ENCODE data around the gene TMEM229B. TPM values are rescaled to one million over a fixed set of nuclear protein-coding genes. Genes with fewer than 3 reads are reported as not detected.
"Not testable (repeated sequence)": the region's sequence is repeated elsewhere in the genome, so short reads cannot be mapped to it uniquely, and the experiment has no call there.

Gene TMEM229B
- total RNA-seq, 4 donors from 2014 or later = 0.84 to 6.6 (median 1.3) TPM

DNA sequence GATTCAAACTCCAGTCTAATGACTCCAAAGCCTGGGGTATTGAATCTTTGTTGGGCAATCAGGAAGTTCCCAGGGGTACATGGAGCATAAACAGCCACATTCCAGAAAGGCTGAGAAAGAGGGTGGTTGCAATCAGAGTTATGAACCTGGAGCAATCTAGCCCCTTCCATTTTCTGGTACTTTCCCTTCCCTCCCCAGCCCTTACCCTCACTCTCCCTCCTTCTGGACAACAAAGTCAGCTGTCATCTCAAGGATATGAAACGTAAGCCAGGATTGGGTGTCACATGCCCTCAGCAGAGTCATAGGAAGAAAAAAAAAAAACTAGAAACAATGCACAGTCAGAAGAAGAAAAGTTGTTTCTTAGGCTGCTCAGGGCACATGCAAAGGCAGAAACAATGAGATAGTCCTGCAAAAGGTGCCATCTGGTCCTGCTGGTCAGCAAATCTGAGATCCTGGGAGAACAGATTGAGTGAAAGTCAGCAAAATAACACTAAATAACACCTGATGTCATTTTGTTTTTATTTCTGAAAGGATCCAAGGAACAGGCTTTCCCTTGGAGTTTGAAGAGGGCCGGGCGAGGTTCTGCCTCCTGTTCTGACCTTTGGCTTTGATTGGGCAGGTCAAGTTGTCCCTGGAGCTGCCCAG is 27.1 kb downstream of the TMEM229B start:
- no peak for DNase-seq (ENCODE audit: low spot score)
- ATAC-seq (ENCODE audit: low FRiP score) = no peak

DNA sequence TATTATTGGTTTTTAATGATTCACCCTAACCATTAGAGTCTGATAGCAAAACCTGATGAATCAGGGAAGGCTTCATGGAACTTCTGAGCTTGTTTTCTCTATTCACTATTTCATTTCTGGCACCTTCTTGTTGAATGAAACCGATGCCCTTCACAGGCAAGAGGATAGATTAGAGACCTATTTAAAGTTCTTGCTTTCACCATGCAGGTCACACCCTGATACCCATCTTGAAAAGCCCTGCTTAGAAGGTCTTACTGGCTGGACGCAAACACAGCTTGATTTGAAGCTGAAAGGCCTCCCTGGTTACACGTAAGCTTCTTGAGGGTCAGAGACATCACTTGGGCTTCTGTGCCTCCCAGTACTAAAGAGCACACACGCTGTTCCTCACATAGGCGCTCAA is 29.2 kb downstream of the TMEM229B start:
- no peak for ATAC-seq (ENCODE audit: low FRiP score)
- DNase-seq (ENCODE audit: low spot score) = no peak
- TF ChIP-seq, protein P1, sequence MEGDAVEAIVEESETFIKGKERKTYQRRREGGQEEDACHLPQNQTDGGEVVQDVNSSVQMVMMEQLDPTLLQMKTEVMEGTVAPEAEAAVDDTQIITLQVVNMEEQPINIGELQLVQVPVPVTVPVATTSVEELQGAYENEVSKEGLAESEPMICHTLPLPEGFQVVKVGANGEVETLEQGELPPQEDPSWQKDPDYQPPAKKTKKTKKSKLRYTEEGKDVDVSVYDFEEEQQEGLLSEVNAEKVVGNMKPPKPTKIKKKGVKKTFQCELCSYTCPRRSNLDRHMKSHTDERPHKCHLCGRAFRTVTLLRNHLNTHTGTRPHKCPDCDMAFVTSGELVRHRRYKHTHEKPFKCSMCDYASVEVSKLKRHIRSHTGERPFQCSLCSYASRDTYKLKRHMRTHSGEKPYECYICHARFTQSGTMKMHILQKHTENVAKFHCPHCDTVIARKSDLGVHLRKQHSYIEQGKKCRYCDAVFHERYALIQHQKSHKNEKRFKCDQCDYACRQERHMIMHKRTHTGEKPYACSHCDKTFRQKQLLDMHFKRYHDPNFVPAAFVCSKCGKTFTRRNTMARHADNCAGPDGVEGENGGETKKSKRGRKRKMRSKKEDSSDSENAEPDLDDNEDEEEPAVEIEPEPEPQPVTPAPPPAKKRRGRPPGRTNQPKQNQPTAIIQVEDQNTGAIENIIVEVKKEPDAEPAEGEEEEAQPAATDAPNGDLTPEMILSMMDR (IDR thresholded peaks at IDR 0.05) = no peak

More for the DNA sequence above, 27.1 kb downstream of the TMEM229B start:
- TF ChIP-seq, protein P1 (IDR thresholded peaks at IDR 0.05) = no peak

DNA sequence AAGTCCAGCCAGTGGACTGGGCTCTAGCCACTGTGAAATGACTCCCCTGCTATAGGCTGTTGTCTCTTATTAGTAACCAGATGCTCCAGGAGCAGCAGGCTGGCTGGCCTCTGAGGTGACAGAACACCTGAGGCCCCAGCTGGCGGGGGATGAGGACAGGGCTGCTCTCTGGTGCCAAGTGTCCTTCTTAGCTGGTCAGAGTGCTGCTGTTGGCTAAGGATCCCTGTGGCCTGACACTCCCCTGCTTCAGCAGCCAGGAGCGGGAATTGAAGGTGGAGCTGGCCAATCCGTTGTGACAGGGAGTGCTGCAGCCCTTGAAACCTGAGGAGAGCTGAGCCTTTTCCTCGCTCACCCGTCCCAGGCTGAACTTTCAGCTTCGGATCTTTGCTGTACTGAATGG is 30.7 kb downstream of the TMEM229B start:
- ATAC-seq (ENCODE audit: low FRiP score) (no peak), DNase-seq (ENCODE audit: low spot score) (no peak)

DNA sequence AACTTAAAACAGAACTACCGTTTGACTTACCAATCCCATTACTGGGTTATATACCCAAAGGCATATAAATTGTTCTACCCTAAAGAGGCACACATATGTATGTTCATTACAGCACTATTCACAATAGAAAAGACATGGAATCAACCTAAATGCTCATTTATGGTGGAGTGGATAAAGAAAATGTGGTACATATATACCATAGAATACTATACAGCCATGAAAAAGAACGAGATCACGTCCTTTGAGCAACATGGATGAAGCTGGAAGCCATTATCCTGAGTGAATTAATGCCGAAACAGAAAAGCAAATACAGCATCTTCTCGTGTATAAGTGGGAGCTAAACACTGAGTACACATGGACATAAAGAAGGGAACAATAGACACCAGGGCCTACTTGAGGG is 31.8 kb downstream of the TMEM229B start:
- ATAC-seq (ENCODE audit: low FRiP score) (no peak), DNase-seq (ENCODE audit: low spot score) (no peak)
- TF ChIP-seq, protein P1 (IDR thresholded peaks at IDR 0.05) = no peak

More for the DNA sequence above, 30.7 kb downstream of the TMEM229B start:
- TF ChIP-seq, protein P1 (IDR thresholded peaks at IDR 0.05) = no peak

DNA sequence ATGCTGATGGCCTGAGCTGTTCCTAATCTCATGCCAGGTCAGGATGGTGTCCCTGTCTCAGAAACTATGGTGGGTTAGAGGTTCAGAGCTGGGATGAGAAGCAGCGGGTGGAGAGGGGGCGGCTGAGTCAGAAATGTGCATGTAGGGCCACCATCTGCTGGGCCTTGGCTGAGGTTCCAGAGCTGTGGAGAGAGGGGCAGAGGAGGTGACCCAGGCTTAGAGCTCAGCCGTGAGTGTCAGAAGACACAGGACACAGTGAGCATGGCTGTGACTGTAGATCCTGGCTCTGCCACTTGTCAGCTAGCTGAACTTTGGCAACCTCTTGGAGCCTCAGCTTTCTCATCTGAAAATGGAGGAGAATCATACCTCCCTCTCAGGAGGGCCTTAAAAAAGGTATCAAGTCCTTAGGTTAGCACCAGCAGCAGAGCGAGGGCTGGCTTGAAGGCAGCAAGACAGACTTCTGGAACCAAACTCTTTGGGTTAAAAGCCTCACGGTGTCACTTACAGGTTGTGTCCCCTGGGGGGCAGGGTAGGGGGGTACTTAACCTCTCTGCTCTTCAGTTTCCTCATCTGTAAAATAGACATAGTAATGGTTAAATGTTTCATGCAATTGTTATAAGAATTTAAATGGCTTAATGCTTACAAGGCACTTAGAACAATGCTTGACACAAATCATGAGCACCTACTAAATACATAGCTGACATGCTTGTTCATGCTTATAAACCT is 34.8 kb downstream of the TMEM229B start:
- TF ChIP-seq, protein P1 (IDR thresholded peaks at IDR 0.05) = no peak
- DNase-seq (ENCODE audit: low spot score) (no peak), ATAC-seq (ENCODE audit: low FRiP score) (no peak)

DNA sequence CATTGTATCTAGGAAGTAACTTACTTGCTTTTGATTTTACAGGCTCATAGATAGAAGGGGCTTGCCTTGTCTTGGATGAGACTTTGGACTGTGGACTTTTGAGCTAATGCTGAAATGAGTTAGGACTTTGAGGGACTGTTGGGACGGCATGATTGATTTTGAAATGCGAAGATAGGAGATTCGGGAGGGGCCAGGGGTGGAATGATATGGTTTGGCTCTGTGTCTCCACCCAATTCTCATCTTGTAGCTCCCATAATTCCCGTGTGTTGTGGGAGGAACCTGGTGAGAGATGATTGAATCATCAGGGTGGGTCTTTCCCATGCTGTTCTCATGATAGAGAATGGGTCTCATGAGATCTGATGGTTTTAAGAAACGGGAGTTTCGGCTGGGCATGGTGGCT is 36.9 kb downstream of the TMEM229B start:
- not testable (repeated sequence) for ATAC-seq (ENCODE audit: low FRiP score); DNase-seq (ENCODE audit: low spot score)

DNA sequence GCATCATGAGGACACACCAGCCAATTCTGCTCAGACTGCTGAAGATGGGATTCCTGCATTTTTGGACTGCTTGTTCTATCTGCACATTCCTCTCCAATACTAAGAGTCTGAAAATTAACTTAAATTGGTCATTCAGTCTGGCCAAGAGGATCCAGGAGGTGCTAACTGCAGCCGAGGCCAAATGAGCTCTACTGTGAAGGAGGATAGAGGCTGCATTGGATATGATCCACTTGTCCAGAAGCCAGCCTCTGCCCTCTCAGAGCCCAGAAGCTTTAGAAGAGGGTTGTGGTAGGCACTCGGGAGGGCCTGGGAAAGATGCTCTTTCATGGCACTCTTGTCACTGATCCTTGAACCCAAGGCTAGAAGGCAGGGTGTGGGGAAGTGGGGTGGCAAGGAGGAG is 39.4 kb downstream of the TMEM229B start:
- TF ChIP-seq, protein P1 (IDR thresholded peaks at IDR 0.05) = no peak
- DNase-seq (ENCODE audit: low spot score) (no peak), ATAC-seq (ENCODE audit: low FRiP score) (no peak)

All from omental fat pad (tissue), 4 donors.